GM12878 (cell line): ENCODE measurements around the gene TC2N.

Experiments used
- ATF2 ChIP-seq: IDR thresholded peaks from 2 replicates; pipeline ENCODE4 v1.6.1; 2012; ENCODE audit warnings: low read length, inconsistent platforms
- CHD1 ChIP-seq: IDR thresholded peaks from 2 replicates; pipeline ENCODE4 v1.6.1; 2012; ENCODE audit warnings: low read depth, low read length, improper control_type of control experiment
- CTCF ChIP-seq, 3 experiments: IDR thresholded peaks in 2 of 3; conservative IDR thresholded peaks in 1 of 3; 2 replicates each; pipeline ENCODE4 v1.5.1; 2011; ENCODE audit warnings: low read depth in 3 of 3, low read length in 3 of 3, mild to moderate bottlenecking in 3 of 3, control low read depth in 2 of 3, moderate library complexity in 2 of 3, inconsistent platforms in 1 of 3, mixed read lengths in 1 of 3; ENCODE audit not compliant: control insufficient read depth in 2 of 3, insufficient read depth in 1 of 3; ENCODE audit errors: extremely low read depth in 1 of 3
- RFX5 ChIP-seq: IDR thresholded peaks from 2 replicates; pipeline ENCODE4 v1.6.1; 2011; ENCODE audit warnings: low read depth, low read length, improper control_type of control experiment
- ZNF687 ChIP-seq: fragments of 450-650 bp; IDR thresholded peaks from 2 replicates; pipeline ENCODE4 v1.6.1; 2017; ENCODE audit warnings: mild to moderate bottlenecking, moderate library complexity
- ZZZ3 ChIP-seq: IDR thresholded peaks from 2 replicates; pipeline ENCODE4 v1.6.1; 2011; ENCODE audit warnings: low read depth; ENCODE audit not compliant: control insufficient read depth, insufficient read length

- no peak for TF ChIP-seq CTCF (IDR thresholded peaks at IDR 0.05 in 2 of 3, conservative IDR thresholded peaks at IDR 0.05 in 1 of 3; ENCODE audit: control insufficient read depth in 2 of 3, extremely low read depth in 1 of 3, insufficient read depth in 1 of 3, low read depth in 3 of 3, low read length in 3 of 3)
- no peak for TF ChIP-seq ZNF687
- no peak for TF ChIP-seq CHD1
- no peak for TF ChIP-seq ATF2
- no peak for TF ChIP-seq ZZZ3
- TF ChIP-seq RFX5: no peak
Observed at GRCh38 chr14:91796617-91797347, 70.6 kb downstream of the TC2N start.
